Measurements from ENCODE around the gene SUN2. TPM values are rescaled to one million over a fixed set of nuclear protein-coding genes. Genes with fewer than 3 reads are reported as not detected.
"Not testable (repeated sequence)": the region's sequence is repeated elsewhere in the genome, so short reads cannot be mapped to it uniquely, and the experiment has no call there.

Gene SUN2
- 100 to 1,000 TPM in 3 of 6 experiments, 10 to 100 TPM in 3; 90.4 to 104 (median 100.0) TPM for total RNA-seq (2021; fragmentation: NEBNext Ultra II Directional; extraction: Animal tissue kit (Norgen Biotek cat#: 25700))
- long read RNA-seq, partial matches to known transcripts = 9 of 22 reads
- long read RNA-seq, other reads (novel, unspliced or antisense) = 13 of 22 reads

GRCh38 chr22:38755911-38756532 lies at the start of gene SUN2:
SUN2 (minus strand) TSS chr22:38755998; CDS start chr22:38752628, 3,370 bp downstream.
- no peaks in the 10 kb centered on the region; the same call in 1 of the 2 replicates for H3K27me3 Mint-ChIP-seq (ENCODE audit: insufficient read depth)
- TF ChIP-seq CTCF (IDR thresholded peaks at IDR 0.05) = no peak
- no peaks in the 10 kb centered on the region for H3K36me3 Mint-ChIP-seq (ENCODE audit: low read depth)
- peak within 1 kb of the TSS; percentile 97 for H3K4me3 Mint-ChIP-seq
- peaks cover 41% of the 10 kb centered on the region for H3K4me1 Mint-ChIP-seq (ENCODE audit: low read depth)
- H3K27ac Mint-ChIP-seq = peak within 1 kb of the TSS; percentile 97
- H3K9me3 Mint-ChIP-seq = no peaks in the 10 kb centered on the region
- peak; percentile 79 for DNase-seq

GRCh38 chr22:38805041-38805593 lies 49.3 kb upstream of the SUN2 start:
- DNase-seq; H3K27me3 Mint-ChIP-seq (ENCODE audit: insufficient read depth): not testable (repeated sequence)

GRCh38 chr22:38802671-38803121 lies 46.9 kb upstream of the SUN2 start:
- DNase-seq = peak; percentile 98
- H3K27me3 Mint-ChIP-seq (ENCODE audit: insufficient read depth) = peaks cover 6% of the 10 kb centered on the region
- H3K4me3 Mint-ChIP-seq = peak overlapping the region; percentile 52
- no peak for TF ChIP-seq CTCF (IDR thresholded peaks at IDR 0.05)
- H3K9me3 Mint-ChIP-seq = no peaks in the 10 kb centered on the region
- H3K36me3 Mint-ChIP-seq (ENCODE audit: low read depth) = no peaks in the 10 kb centered on the region; the same call in 1 of the 2 replicates
- H3K27ac Mint-ChIP-seq = peak overlapping the region; percentile 85
- H3K4me1 Mint-ChIP-seq (ENCODE audit: low read depth) = peaks cover 25% of the 10 kb centered on the region

More at GRCh38 chr22:38805041-38805593, 49.3 kb upstream of the SUN2 start:
- H3K4me1 Mint-ChIP-seq (ENCODE audit: low read depth) = peaks cover 21% of the 10 kb centered on the region
- H3K27ac Mint-ChIP-seq; H3K36me3 Mint-ChIP-seq (ENCODE audit: low read depth); H3K4me3 Mint-ChIP-seq; H3K9me3 Mint-ChIP-seq: not testable (repeated sequence)

- DNase-seq = peak; percentile 5
- no peaks in the 10 kb centered on the region for H3K9me3 Mint-ChIP-seq
- H3K4me1 Mint-ChIP-seq (ENCODE audit: low read depth) = peaks cover 45% of the 10 kb centered on the region
- H3K4me3 Mint-ChIP-seq = no peak overlapping the region
- no peaks in the 10 kb centered on the region; the same call in 1 of the 2 replicates for H3K36me3 Mint-ChIP-seq (ENCODE audit: low read depth)
- TF ChIP-seq CTCF (IDR thresholded peaks at IDR 0.05) = no peak
- H3K27me3 Mint-ChIP-seq (ENCODE audit: insufficient read depth) = peaks cover 6% of the 10 kb centered on the region
- H3K27ac Mint-ChIP-seq = no peak overlapping the region
These were observed 43.6 kb upstream of the SUN2 start for GRCh38 chr22:38799265-38800002.

GRCh38 chr22:38798496-38798895 lies 42.7 kb upstream of the SUN2 start:
- Mint-ChIP-seq H3K27me3 (ENCODE audit: insufficient read depth) (peaks cover 3% of the 10 kb centered on the region), H3K27ac (no peak overlapping the region), H3K4me1 (ENCODE audit: low read depth) (peaks cover 43% of the 10 kb centered on the region), H3K9me3 (no peaks in the 10 kb centered on the region), H3K4me3 (no peak overlapping the region), H3K36me3 (ENCODE audit: low read depth) (no peaks in the 10 kb centered on the region; the same call in 1 of the 2 replicates)
- no peak for DNase-seq
- no peak for TF ChIP-seq CTCF (IDR thresholded peaks at IDR 0.05)
